K562 (cell line): Measurements from ENCODE around the gene POLR3H. TPM values are rescaled to one million over a fixed set of nuclear protein-coding genes. Genes with fewer than 3 reads are reported as not detected.

ENCODE experiments used
- ATAC-seq: fragments of 200-7000 bp; cut with Tn5 transposase; 3 replicates; pipeline ENCODE4 v1.9.1; 2020; ENCODE audit warnings: moderate library complexity
- BruUV-seq: library from RNA; stranded (reverse); fragments of 400-500 nt; replicated peaks from 2 replicates; lab custom pipeline; 2021; lab: Mats Ljungman, UMichigan
- CTCF ChIA-PET: fragments of 300-600 bp; formaldehyde crosslinking; extraction: SDS; loops from one replicate; lab custom pipeline; 2021; ENCODE audit warnings: low intra/inter-chr PET ratio; lab: Yijun Ruan, JAX
- POLR2A ChIA-PET: fragments of 300-600, 350-650 bp; sonication (Branson Sonifier 250); formaldehyde crosslinking; extraction: SDS; loops from one replicate; lab custom pipeline; 2021; ENCODE audit warnings: antibody characterized with exemption, inconsistent platforms; lab: Yijun Ruan, JAX
- DNase-seq, 4 experiments: peaks; one replicate each; pipeline versions ENCODE4 v3.0.0 to v3.0.0-alpha.2; 2011 to 2018; ENCODE audit warnings: low spot score in 3 of 4, mixed read lengths in 3 of 4; ENCODE audit errors: extremely low read depth in 1 of 4
- FAIRE-seq: peaks from 2 replicates; lab custom pipeline; 2011; peaks lifted over from hg19 to GRCh38; lab: Jason Lieb, UNC
- H2AFZ ChIP-seq: 2 replicates; pipeline ENCODE4 v1.6.0; 2011; ENCODE audit warnings: low read depth, low read length, control low read depth, inconsistent platforms
- H3K27ac ChIP-seq: fragments of 200-600 bp; 3 replicates; pipeline ENCODE4 v1.8.0; 2011; ENCODE audit warnings: low read depth, mild to moderate bottlenecking, control low read depth, inconsistent platforms, low read length, moderate library complexity, mixed read lengths; ENCODE audit errors: extremely low read depth
- H3K27me3 ChIP-seq, 2 experiments: fragments of 300-600 bp in 1 of 2; 2 replicates in 1 of 2; 3 replicates in 1 of 2; pipeline versions ENCODE4 v1.6.0 to v1.8.0; 2011; ENCODE audit warnings: inconsistent platforms in 2 of 2, low read length in 2 of 2, mild to moderate bottlenecking in 1 of 2, mixed read lengths in 1 of 2, moderate library complexity in 1 of 2; ENCODE audit not compliant: control insufficient read depth in 2 of 2, insufficient read depth in 2 of 2
- H3K36me3 ChIP-seq: fragments of 300-600 bp; 3 replicates; pipeline ENCODE4 v1.8.0; 2011; ENCODE audit warnings: mild to moderate bottlenecking, low read length, inconsistent platforms; ENCODE audit not compliant: control insufficient read depth, insufficient read depth
- H3K4me1 ChIP-seq, 2 experiments: fragments of 200-600 bp in 1 of 2; replicated peaks in 1 of 2; 2 replicates in 1 of 2; 3 replicates in 1 of 2; pipeline versions ENCODE4 v1.5.1 to v1.8.0; 2011; ENCODE audit warnings: inconsistent platforms in 2 of 2, low read length in 2 of 2, mild to moderate bottlenecking in 1 of 2, mixed read lengths in 1 of 2, moderate library complexity in 1 of 2; ENCODE audit not compliant: control insufficient read depth in 2 of 2, insufficient read depth in 2 of 2
- H3K4me2 ChIP-seq: 2 replicates; pipeline ENCODE4 v1.6.1; 2011; ENCODE audit warnings: low read length, control low read depth, inconsistent platforms, mixed read lengths; ENCODE audit not compliant: insufficient read depth
- H3K4me3 ChIP-seq: fragments of 200-600 bp; sonication (generic), shearing (Covaris generic); 2 replicates; pipeline ENCODE4 v1.5.1; 2016; ENCODE audit warnings: control low read depth, inconsistent platforms
- H3K79me2 ChIP-seq: fragments of 200-600 bp; 3 replicates; pipeline ENCODE4 v1.8.0; 2011; ENCODE audit warnings: low read length, inconsistent platforms; ENCODE audit not compliant: control insufficient read depth, insufficient read depth
- H3K9ac ChIP-seq, 2 experiments: 2 replicates each; pipeline versions ENCODE4 v1.6.0 to v1.6.1; 2011; ENCODE audit warnings: low read depth in 2 of 2, low read length in 2 of 2, control low read depth in 1 of 2, inconsistent platforms in 1 of 2, mild to moderate bottlenecking in 1 of 2, mixed read lengths in 1 of 2; ENCODE audit not compliant: insufficient read depth in 1 of 2
- H3K9me1 ChIP-seq: one replicate; pipeline ENCODE4 v1.6.0; 2011; ENCODE audit warnings: inconsistent platforms, mild to moderate bottlenecking, low read length, moderate library complexity; ENCODE audit not compliant: control insufficient read depth, insufficient read depth
- H3K9me3 ChIP-seq: replicated peaks from 2 replicates; pipeline ENCODE4 v1.5.1; 2011; ENCODE audit warnings: low read depth, low read length, inconsistent platforms; ENCODE audit not compliant: control insufficient read depth, insufficient read depth
- H4K20me1 ChIP-seq: replicated peaks from 2 replicates; pipeline ENCODE4 v1.6.1; 2011; ENCODE audit warnings: low read length, inconsistent platforms, mixed read lengths; ENCODE audit not compliant: control insufficient read depth, insufficient read depth
- ETS2 ChIP-seq: IDR thresholded peaks from 2 replicates; pipeline ENCODE4 v1.6.1; 2016; ENCODE audit warnings: borderline replicate concordance, missing genetic modification characterization, mild to moderate bottlenecking, moderate library complexity, missing compliant biosample characterization; ENCODE audit not compliant: poor library complexity, severe bottlenecking
- HLTF ChIP-seq: fragments of 450-650 bp; IDR thresholded peaks from 2 replicates; pipeline ENCODE4 v1.6.1; 2016
- IRF9 ChIP-seq: fragments of 450-650 bp; IDR thresholded peaks from 2 replicates; pipeline ENCODE4 v1.6.1; 2016; ENCODE audit warnings: missing biosample characterization, missing genetic modification characterization
- KLF13 ChIP-seq: fragments of 450-650 bp; IDR thresholded peaks from 2 replicates; pipeline ENCODE4 v1.6.1; 2016; ENCODE audit warnings: missing genetic modification characterization, low read depth, mild to moderate bottlenecking, missing compliant biosample characterization, moderate library complexity, borderline replicate concordance
- KLF6 ChIP-seq: fragments of 250-450 bp; sonication (Bioruptor Pico); IDR thresholded peaks from 2 replicates; pipeline ENCODE4 v1.4.0; 2020; ENCODE audit warnings: mild to moderate bottlenecking, moderate library complexity, borderline replicate concordance
- NRF1 ChIP-seq, 2 experiments: fragments of 450-650 bp; IDR thresholded peaks in 1 of 2; conservative IDR thresholded peaks in 1 of 2; 2 replicates each; pipeline ENCODE4 v1.6.1; 2014; ENCODE audit warnings: mild to moderate bottlenecking in 2 of 2
- PML ChIP-seq: IDR thresholded peaks from 2 replicates; pipeline ENCODE4 v1.6.1; 2012; ENCODE audit warnings: low read length, inconsistent platforms
- POLR2G ChIP-seq: fragments of 200-400 bp; formaldehyde crosslinking; IDR thresholded peaks from 2 replicates; pipeline ENCODE4 v1.6.1; 2017; ENCODE audit warnings: low read depth, mild to moderate bottlenecking, antibody characterized with exemption, low read length, moderate library complexity
- RBFOX2 ChIP-seq: fragments of 200-400 bp; formaldehyde crosslinking; IDR thresholded peaks from 2 replicates; pipeline ENCODE4 v1.6.1; 2017; ENCODE audit warnings: low read depth, mild to moderate bottlenecking, low read length, moderate library complexity
- XRCC5 ChIP-seq: fragments of 200-400 bp; formaldehyde crosslinking; IDR thresholded peaks from 2 replicates; pipeline ENCODE4 v1.6.1; 2017; ENCODE audit warnings: low read depth, mild to moderate bottlenecking, low read length
- WGBS: fragments of 100-300 bp; shearing (Covaris generic); methylation state at CpG from one replicate; pipeline ENCODE4 v1.1.6; 2016; ENCODE audit warnings: low coverage, mixed read lengths; ENCODE audit not compliant: insufficient coverage; ENCODE audit errors: missing lambda C conversion rate; 5-methylcytosine and 5-hydroxymethylcytosine counted together
- in situ Hi-C: fragments of 300-500 bp; cut with MboI; formaldehyde crosslinking; loops from 4 replicates; pipeline ENCODE4 v1.15.0; 2018; ENCODE audit warnings: inconsistent platforms, mixed read lengths
- intact Hi-C: fragments of 100-400 bp; cut with micrococcal nuclease; formaldehyde crosslinking; loops from 2 replicates; pipeline ENCODE4 v1.14.2; 2022
- polyA plus RNA-seq, 8 experiments: library from polyadenylated mRNA; depleted of rRNA in 4 of 8; stranded (reverse) in 5 of 8; unstranded in 3 of 8; fragments of >200 nt; fragmentation: Nextera tagmentation in 2 of 8; fragmentation: Illumina TruSeq in 1 of 8; extraction: Ambion mirVana in 2 of 8; extraction: Trizol in 1 of 8; gene quantifications; 2 replicates each; pipeline versions ENCODE4 v1.2.1 to v1.2.3, GENCODE V29; 2011 to 2014; ENCODE audit warnings: inconsistent platforms in 1 of 8, missing spikeins in 1 of 8
- total RNA-seq, 7 experiments: library from RNA; depleted of rRNA in 6 of 7; stranded (reverse); fragments of >200 nt in 6 of 7; fragmentation: Illumina TruSeq in 2 of 7; extraction: Trizol in 2 of 7; gene quantifications; 2 replicates each; pipeline versions ENCODE4 v1.2.1 to v1.2.3, GENCODE V29; 2011 to 2021; ENCODE audit warnings: low replicate concordance in 1 of 7
- TF ChIP-seq, protein P1 (sequence below): fragments of 450-650 bp; formaldehyde crosslinking; conservative IDR thresholded peaks from 2 replicates; pipeline ENCODE4 v1.4.0; 2022; ENCODE audit warnings: mild to moderate bottlenecking, missing genetic modification characterization

POLR3H gene
- total and polyA plus RNA-seq, 9 of the 15 experiments (the other 6 are each of a cell fraction or from before 2014, with no cell fraction given): 5.3 to 48.4 (median 22.2) TPM

DNA sequence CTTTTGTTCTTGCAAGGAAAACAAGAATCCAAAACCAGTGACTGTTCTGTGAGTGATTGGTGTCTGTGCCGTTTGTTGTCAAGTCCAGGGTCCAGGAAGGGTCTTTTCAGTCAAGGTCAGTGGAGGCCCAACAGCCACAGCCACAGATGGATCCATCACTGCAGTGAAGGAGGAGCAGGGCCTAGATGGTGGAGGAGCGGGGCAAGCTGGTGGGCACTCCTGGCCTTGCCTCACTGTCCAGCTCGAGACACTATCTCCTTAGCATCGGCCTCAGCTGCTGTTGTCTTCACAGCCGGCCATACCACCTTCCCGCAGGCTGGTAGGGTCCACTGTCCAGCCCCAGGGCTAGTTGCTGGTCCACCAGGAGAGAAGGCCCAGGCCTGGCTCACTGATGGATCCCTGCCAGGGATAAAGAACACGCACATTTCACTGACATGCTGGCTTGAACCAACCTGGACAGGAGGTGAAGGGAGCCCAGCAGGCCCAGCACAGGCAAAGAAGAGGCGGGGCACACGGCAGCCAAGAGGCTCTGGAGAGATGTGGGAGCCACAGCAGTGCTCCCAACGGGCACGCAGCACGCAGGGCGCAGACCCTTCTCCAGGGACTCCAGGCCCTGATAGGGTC lies 15.2 kb downstream of the POLR3H start:
- peaks cover 24% of the 10 kb centered on the region for H3K79me2 ChIP-seq
- TF ChIP-seq RBFOX2 (peak; percentile 27; the same call in 1 of the 2 replicates), PML (0 out of 2 replicates have a peak, but pooled peaks have one; percentile 5), KLF13 (tag) (no peak), POLR2G (peak; percentile 67), ETS2 (no peak), NRF1 (conservative IDR thresholded peaks at IDR 0.05 in 1 of 2, IDR thresholded peaks at IDR 0.05 in 1 of 2) (no peak), IRF9 (no peak), XRCC5 (no peak), HLTF (no peak), KLF6 (CRISPR knock-in tag) (no peak)
- TF ChIP-seq, protein P1, sequence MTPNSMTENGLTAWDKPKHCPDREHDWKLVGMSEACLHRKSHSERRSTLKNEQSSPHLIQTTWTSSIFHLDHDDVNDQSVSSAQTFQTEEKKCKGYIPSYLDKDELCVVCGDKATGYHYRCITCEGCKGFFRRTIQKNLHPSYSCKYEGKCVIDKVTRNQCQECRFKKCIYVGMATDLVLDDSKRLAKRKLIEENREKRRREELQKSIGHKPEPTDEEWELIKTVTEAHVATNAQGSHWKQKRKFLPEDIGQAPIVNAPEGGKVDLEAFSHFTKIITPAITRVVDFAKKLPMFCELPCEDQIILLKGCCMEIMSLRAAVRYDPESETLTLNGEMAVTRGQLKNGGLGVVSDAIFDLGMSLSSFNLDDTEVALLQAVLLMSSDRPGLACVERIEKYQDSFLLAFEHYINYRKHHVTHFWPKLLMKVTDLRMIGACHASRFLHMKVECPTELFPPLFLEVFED (CRISPR knock-in tag): no peak
- BruUV-seq: no TSS peak
- peaks cover 7% of the 10 kb centered on the region for H4K20me1 ChIP-seq
- 91% methylated on average over 6 of the region's 13 CpGs for WGBS
- H2AFZ ChIP-seq: no peak overlapping the region
- no peaks in the 10 kb centered on the region for H3K9me1 ChIP-seq
- no peaks in the 10 kb centered on the region for H3K9me3 ChIP-seq
- intact Hi-C loops: no loop called here
- CTCF ChIA-PET: interaction anchor here (1.2 kb wide), 1 partner anchor 126 kb away, joined by 3 read pairs; no protein-coding TSS in a partner anchor
- ATAC-seq (no peak), FAIRE-seq (no peak), DNase-seq (no peak)
- POLR2A ChIA-PET: interaction anchor here (0.7 to 1.0 kb wide), 2 partner anchors 11 to 125 kb away, joined by 3 to 7 read pairs; no protein-coding TSS in a partner anchor
- H3K4me2 ChIP-seq: no peak overlapping the region
- H3K36me3 ChIP-seq: peaks cover 95% of the 10 kb centered on the region
- no peak overlapping the region for H3K27ac ChIP-seq
- H3K4me1 ChIP-seq: peaks cover 8 to 68% of the 10 kb centered on the region in 2 experiments; a peak in 4 of 5 replicates
- no peak overlapping the region for H3K4me3 ChIP-seq
- in situ Hi-C loops: loop anchor here (5.0 kb wide), 1 partner anchor 127 kb away; no protein-coding TSS in a partner anchor
- peak overlapping the region in 1 of 2 experiments; percentile 52; a peak in 1 of 4 replicates for H3K9ac ChIP-seq
- no peaks in the 10 kb centered on the region for H3K27me3 ChIP-seq
